Activated naive CD4-positive, alpha-beta T cell treated with anti-CD3 and anti-CD28 coated beads, Interleukin-2, amount 10 ng/mL, durations not matched to agents 5 hours and 36 hours (primary cell): ENCODE measurements around the gene DEFB128. TPM values are rescaled to one million over a fixed set of nuclear protein-coding genes. Genes with fewer than 3 reads are reported as not detected.

ENCODE experiments used
- total RNA-seq, 2 experiments: library from RNA; stranded (reverse); gene quantifications; one replicate each; pipeline ENCODE4 v1.2.3, GENCODE V29; 2021

The DEFB128 gene
- not detected for total RNA-seq

DNA sequence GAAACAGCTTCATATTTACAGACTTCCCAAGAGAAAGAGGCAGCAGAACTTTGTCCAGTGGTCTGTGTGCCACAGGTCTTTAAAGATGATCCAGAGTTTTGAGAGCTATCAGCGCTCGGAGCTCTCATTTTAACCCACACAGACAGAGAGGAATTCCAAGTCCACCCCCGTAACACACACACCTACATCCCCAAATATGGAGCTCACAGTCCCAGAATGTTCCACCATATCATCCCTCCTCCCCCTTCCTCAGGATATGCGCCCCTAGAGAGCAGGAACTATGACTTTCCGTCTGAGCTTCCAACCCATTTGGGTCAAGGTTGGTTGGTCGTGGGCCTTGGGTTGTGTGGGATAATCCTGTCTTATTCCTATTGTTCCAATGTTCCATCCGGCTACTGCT lies at the start of gene DEFB128:
TSS of gene DEFB128 (minus strand) at position 101 of the 400 bp plus-strand sequence. CDS start at position 13, 88 bp downstream.

DNA sequence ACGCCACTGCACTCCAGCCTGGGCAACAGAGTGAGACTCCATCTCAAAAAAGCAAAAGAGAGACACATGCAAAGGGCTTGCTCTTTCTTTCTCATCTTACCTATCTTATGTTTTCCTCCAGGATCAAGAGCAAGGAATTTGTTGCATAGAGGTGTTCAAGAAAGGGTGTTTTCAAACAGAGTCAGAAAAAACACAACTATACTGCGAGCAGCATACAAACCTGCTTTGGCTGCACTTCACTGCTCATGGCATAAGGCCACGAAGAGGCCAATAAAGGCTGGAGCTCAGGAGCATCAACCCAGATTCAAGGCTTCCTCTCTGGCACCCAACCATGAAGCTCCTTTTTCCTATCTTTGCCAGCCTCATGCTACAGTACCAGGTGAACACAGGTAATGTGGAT lies 37.4 kb upstream of the DEFB128 start, which contains the start of gene DEFB129:
TSS of gene DEFB129 (plus strand) at position 301 of the 400 bp plus-strand sequence. CDS start at position 332, 31 bp downstream.

DNA sequence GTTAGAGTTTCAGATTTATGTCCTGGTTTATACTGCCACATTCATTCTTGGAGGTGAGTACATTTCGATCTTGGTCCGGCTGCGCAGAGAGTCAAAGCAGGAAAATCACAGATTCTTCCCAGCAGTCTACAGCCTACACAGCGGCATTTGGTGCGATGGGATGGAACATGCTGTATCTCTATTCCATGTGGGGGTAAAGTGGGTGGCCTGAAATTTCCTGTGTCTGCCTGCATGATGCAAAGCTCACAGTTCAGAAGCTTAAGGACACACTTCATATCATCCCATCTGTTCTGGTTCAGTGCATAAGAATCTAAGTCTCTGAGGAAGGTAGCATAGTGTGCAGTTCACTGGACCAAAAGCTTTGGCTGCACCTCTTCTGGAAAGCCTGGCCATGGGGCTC lies 32.4 kb downstream of the DEFB128 start, which contains the start of gene DEFB127:
TSS of gene DEFB127 (plus strand) at position 301 of the 400 bp plus-strand sequence. CDS start at position 392, 91 bp downstream.

DNA sequence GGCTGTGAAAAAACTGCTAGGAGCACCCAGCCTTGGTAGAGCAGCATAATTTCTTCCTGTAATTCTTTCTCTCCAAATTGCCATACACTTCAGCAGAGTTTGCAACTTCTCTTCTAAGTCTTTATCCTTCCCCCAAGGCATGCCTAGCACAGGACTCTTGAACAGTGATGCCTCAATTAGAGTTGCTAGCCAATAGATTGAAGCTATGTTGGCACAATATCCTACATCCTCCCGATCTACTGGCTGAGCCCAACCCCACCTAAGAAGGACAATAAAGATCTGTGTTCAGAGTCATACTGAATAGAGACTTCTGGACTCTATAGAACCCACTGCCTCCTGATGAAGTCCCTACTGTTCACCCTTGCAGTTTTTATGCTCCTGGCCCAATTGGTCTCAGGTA lies 47.2 kb downstream of the DEFB128 start, which contains the start of gene DEFB126:
TSS of gene DEFB126 (plus strand) at position 301 of the 400 bp plus-strand sequence. CDS start at position 340, 39 bp downstream.

Other genes starting within 250 kb of the DEFB128 start
- gene DEFB125, start 102.0 kb downstream of the DEFB128 start, total RNA-seq, result not detected
- not detected for gene DEFB126, start 47.1 kb downstream of the DEFB128 start, total RNA-seq
- gene DEFB127, start 32.3 kb downstream of the DEFB128 start, total RNA-seq, result not detected
- not detected for gene DEFB129, start 37.5 kb upstream of the DEFB128 start, total RNA-seq
- not detected for gene DEFB132, start 68.0 kb upstream of the DEFB128 start, total RNA-seq
- 1 to 10 TPM; 5.9 to 6.0 TPM for gene C20orf96, start 101.0 kb upstream of the DEFB128 start, total RNA-seq
- 10 to 100 TPM; 24.7 to 25.8 TPM for gene ZCCHC3, start 107.9 kb upstream of the DEFB128 start, total RNA-seq
- 1 to 10 TPM; 6.6 to 6.7 TPM for gene SOX12, start 135.8 kb upstream of the DEFB128 start, total RNA-seq
- 1 to 10 TPM in 1 of 2 experiments, under 1 TPM in 1; 0.93 to 1.0 TPM for gene NRSN2, start 157.4 kb upstream of the DEFB128 start, total RNA-seq
- gene TRIB3, start 191.0 kb upstream of the DEFB128 start, total RNA-seq, result 10 to 100 TPM; 30.9 to 31.9 TPM
- 100 to 1,000 TPM; 135 to 139 TPM for gene RBCK1, start 218.6 kb upstream of the DEFB128 start, total RNA-seq